OCI-LY3 (cell line): ENCODE results near the gene POLRMT.

ENCODE experiments used
- EZH2phosphoT487 ChIP-seq: fragments of 200-600 bp; shearing (Covaris generic); IDR thresholded peaks from 2 replicates; pipeline ENCODE4 v1.6.1; 2018; ENCODE audit warnings: antibody characterized with exemption, mixed run types, low read depth
- TF ChIP-seq, protein P1 (sequence below): fragments of 200-600, 300-600 bp; sonication (generic); IDR thresholded peaks from 2 replicates; pipeline ENCODE4 v1.5.1; 2014; ENCODE audit warnings: antibody characterized with exemption, low read length, low read depth

DNA sequence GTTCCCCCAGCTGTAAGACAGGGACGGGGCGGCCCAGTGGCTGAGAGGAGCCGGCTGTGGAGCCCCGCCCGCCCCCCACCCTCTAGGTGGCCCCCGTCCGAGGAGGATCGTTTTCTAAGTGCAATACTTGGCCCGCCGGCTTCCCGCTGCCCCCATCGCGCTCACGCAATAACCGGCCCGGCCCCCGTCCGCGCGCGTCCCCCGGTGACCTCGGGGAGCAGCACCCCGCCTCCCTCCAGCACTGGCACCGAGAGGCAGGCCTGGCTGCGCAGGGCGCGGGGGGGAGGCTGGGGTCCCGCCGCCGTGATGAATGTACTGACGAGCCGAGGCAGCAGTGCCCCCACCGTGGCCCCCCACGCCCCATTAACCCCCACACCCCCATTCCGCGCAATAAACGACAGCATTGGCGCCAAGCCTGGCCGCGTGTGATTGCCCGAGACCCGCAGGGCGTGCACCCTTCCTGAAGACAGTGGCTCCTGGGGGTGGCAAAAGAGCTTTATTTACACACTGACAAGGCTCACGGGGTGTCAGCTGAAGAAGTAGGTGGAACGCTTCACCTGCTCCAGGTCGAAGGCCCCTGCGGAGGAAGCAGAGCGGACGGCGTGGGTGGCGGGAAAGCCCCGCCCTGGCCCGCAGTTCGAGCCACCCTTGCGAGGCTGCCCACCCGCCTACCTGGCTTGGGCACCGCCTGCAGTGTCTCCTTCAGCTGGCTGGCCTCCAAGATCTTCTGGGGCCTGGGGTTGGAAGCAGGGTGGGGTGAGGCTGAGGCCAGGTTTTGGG lies 16.4 kb downstream of the POLRMT start:
- TF ChIP-seq, protein P1, sequence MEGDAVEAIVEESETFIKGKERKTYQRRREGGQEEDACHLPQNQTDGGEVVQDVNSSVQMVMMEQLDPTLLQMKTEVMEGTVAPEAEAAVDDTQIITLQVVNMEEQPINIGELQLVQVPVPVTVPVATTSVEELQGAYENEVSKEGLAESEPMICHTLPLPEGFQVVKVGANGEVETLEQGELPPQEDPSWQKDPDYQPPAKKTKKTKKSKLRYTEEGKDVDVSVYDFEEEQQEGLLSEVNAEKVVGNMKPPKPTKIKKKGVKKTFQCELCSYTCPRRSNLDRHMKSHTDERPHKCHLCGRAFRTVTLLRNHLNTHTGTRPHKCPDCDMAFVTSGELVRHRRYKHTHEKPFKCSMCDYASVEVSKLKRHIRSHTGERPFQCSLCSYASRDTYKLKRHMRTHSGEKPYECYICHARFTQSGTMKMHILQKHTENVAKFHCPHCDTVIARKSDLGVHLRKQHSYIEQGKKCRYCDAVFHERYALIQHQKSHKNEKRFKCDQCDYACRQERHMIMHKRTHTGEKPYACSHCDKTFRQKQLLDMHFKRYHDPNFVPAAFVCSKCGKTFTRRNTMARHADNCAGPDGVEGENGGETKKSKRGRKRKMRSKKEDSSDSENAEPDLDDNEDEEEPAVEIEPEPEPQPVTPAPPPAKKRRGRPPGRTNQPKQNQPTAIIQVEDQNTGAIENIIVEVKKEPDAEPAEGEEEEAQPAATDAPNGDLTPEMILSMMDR = no peak
- no peak for TF ChIP-seq EZH2phosphoT487
